Measurements from ENCODE around the gene CCDC192.

The CCDC192 gene

GRCh38 chr5:127944125-127944524 lies 240.9 kb downstream of the CCDC192 start:
- no peaks in the 10 kb centered on the region for H3K27me3 ChIP-seq (ENCODE audit: control insufficient read depth, low read length)
- no peaks in the 10 kb centered on the region for H4K20me1 ChIP-seq (ENCODE audit: control insufficient read depth, insufficient read depth, low read depth, low read length)
- H3K9me3 ChIP-seq (ENCODE audit: control insufficient read depth, insufficient read depth, low read length) = no peaks in the 10 kb centered on the region
- H3K4me1 ChIP-seq (ENCODE audit: control insufficient read depth, low read length) = no peaks in the 10 kb centered on the region
- H3K4me2 ChIP-seq (ENCODE audit: low read length) = no peak overlapping the region
- no peaks in the 10 kb centered on the region for H3K79me2 ChIP-seq (ENCODE audit: control insufficient read depth, low read length)
- H3K9me2 ChIP-seq (replicated peaks; ENCODE audit: control insufficient read depth, low read length) = no peaks in the 10 kb centered on the region
- no peak overlapping the region for H3K4me3 ChIP-seq (ENCODE audit: low read length)
- H3F3A ChIP-seq (ENCODE audit: control insufficient read depth, insufficient read depth) = no peaks in the 10 kb centered on the region
- no peaks in the 10 kb centered on the region for H3K36me3 ChIP-seq (ENCODE audit: control insufficient read depth, low read length)
- no peak overlapping the region for H3K27ac ChIP-seq (ENCODE audit: low read depth, low read length)
- TF ChIP-seq CTCF (IDR thresholded peaks at IDR 0.05; ENCODE audit: low read depth, low read length, poor library complexity, severe bottlenecking) = no peak
- TF ChIP-seq EZH2phosphoT487 (IDR thresholded peaks at IDR 0.05; ENCODE audit: borderline replicate concordance, low read length) = no peak

- Histone ChIP-seq H3K4me3 (ENCODE audit: low read length) (no peak overlapping the region), H3F3A (ENCODE audit: control insufficient read depth, insufficient read depth) (no peaks in the 10 kb centered on the region), H3K36me3 (ENCODE audit: control insufficient read depth, low read length) (no peaks in the 10 kb centered on the region), H3K9me2 (replicated peaks; ENCODE audit: control insufficient read depth, low read length) (no peaks in the 10 kb centered on the region), H3K4me1 (ENCODE audit: control insufficient read depth, low read length) (no peaks in the 10 kb centered on the region), H3K4me2 (ENCODE audit: low read length) (no peak overlapping the region), H3K9me3 (ENCODE audit: control insufficient read depth, insufficient read depth, low read length) (no peaks in the 10 kb centered on the region), H3K27me3 (ENCODE audit: control insufficient read depth, low read length) (no peaks in the 10 kb centered on the region), H3K27ac (ENCODE audit: low read depth, low read length) (no peak overlapping the region), H4K20me1 (ENCODE audit: control insufficient read depth, insufficient read depth, low read depth, low read length) (no peaks in the 10 kb centered on the region), H3K79me2 (ENCODE audit: control insufficient read depth, low read length) (no peaks in the 10 kb centered on the region)
- TF ChIP-seq CTCF (IDR thresholded peaks at IDR 0.05; ENCODE audit: low read depth, low read length, poor library complexity, severe bottlenecking) (no peak), EZH2phosphoT487 (IDR thresholded peaks at IDR 0.05; ENCODE audit: borderline replicate concordance, low read length) (no peak)
Measured at GRCh38 chr5:127947941-127948340, 244.8 kb downstream of the CCDC192 start.

- H3K27ac ChIP-seq (ENCODE audit: low read depth, low read length) = no peak overlapping the region
- no peaks in the 10 kb centered on the region for H3K9me3 ChIP-seq (ENCODE audit: control insufficient read depth, insufficient read depth, low read length)
- H3K9me2 ChIP-seq (replicated peaks; ENCODE audit: control insufficient read depth, low read length) = no peaks in the 10 kb centered on the region
- no peak overlapping the region for H3K4me3 ChIP-seq (ENCODE audit: low read length)
- H3K79me2 ChIP-seq (ENCODE audit: control insufficient read depth, low read length) = no peaks in the 10 kb centered on the region
- no peaks in the 10 kb centered on the region for H4K20me1 ChIP-seq (ENCODE audit: control insufficient read depth, insufficient read depth, low read depth, low read length)
- no peaks in the 10 kb centered on the region for H3F3A ChIP-seq (ENCODE audit: control insufficient read depth, insufficient read depth)
- no peaks in the 10 kb centered on the region for H3K4me1 ChIP-seq (ENCODE audit: control insufficient read depth, low read length)
- TF ChIP-seq CTCF (IDR thresholded peaks at IDR 0.05; ENCODE audit: low read depth, low read length, poor library complexity, severe bottlenecking) (no peak), EZH2phosphoT487 (IDR thresholded peaks at IDR 0.05; ENCODE audit: borderline replicate concordance, low read length) (no peak)
- no peaks in the 10 kb centered on the region for H3K36me3 ChIP-seq (ENCODE audit: control insufficient read depth, low read length)
- no peaks in the 10 kb centered on the region for H3K27me3 ChIP-seq (ENCODE audit: control insufficient read depth, low read length)
- no peak overlapping the region for H3K4me2 ChIP-seq (ENCODE audit: low read length)
Measured at GRCh38 chr5:127950707-127951391, 247.7 kb downstream of the CCDC192 start.
